NCI-H2029 (cell line): ENCODE measurements around the gene GPSM3.
"Not testable (repeated sequence)": the region's sequence is repeated elsewhere in the genome, so short reads cannot be mapped to it uniquely, and the experiment has no call there.

Source experiments
- DNase-seq: peaks from one replicate; lab custom pipeline; 2025; lab: John Stamatoyannopoulos, UW

Gene GPSM3

GRCh38 chr6:32149932-32150870 lies 42.2 kb downstream of the GPSM3 start:
- DNase-seq: no peak

GRCh38 chr6:32149092-32149755 lies 43.2 kb downstream of the GPSM3 start:
- DNase-seq: no peak

GRCh38 chr6:32148289-32149091 lies 44.0 kb downstream of the GPSM3 start:
- DNase-seq: no peak

- DNase-seq: no peak
These were observed 44.9 kb downstream of the GPSM3 start for GRCh38 chr6:32147401-32148132.

- no peak for DNase-seq
These were observed 45.8 kb downstream of the GPSM3 start for GRCh38 chr6:32146687-32147086.

- no peak for DNase-seq
These were observed 46.2 kb downstream of the GPSM3 start for GRCh38 chr6:32146287-32146686.

GRCh38 chr6:32144238-32144637 lies 48.2 kb downstream of the GPSM3 start:
- DNase-seq: not testable (repeated sequence)
